Spleen (tissue), 7 donors: ENCODE results near the gene TTLL11.

Source experiments
- CTCF ChIP-seq, 11 experiments: fragments of 200-600 bp in 7 of 11; fragments of 450-650 bp in 4 of 11; sonication (generic) in 4 of 11; IDR thresholded peaks in 8 of 11; conservative IDR thresholded peaks in 3 of 11; 1 replicate in 7 of 11; 2 replicates in 4 of 11; pipeline versions ENCODE4 v1.4.0 to v1.8.0; 2016 to 2021; ENCODE audit warnings: antibody characterized with exemption in 11 of 11, inconsistent platforms in 4 of 11, mild to moderate bottlenecking in 1 of 11
- POLR2A ChIP-seq, 3 donors: fragments of 450-650 bp; IDR thresholded peaks; one replicate each; pipeline ENCODE4 v1.5.1; 2017; ENCODE audit warnings: antibody characterized with exemption in 3 of 3, mild to moderate bottlenecking in 1 of 3
- POLR2AphosphoS5 ChIP-seq, 3 donors: sonication (generic); formaldehyde crosslinking; IDR thresholded peaks; one replicate each; pipeline ENCODE4 v1.5.1; 2017; ENCODE audit warnings: antibody characterized with exemption in 3 of 3
- donor health status: DM: no; HTN: no; CAD: no; lungs with moderate emphysema.
- donor health status: DM: no; HTN: no; CAD: no.
- donor health status: DM: no; HTN: no; CAD: no.

- no peak for TF ChIP-seq CTCF (IDR thresholded peaks at IDR 0.05 in 8 of 11, conservative IDR thresholded peaks at IDR 0.05 in 3 of 11)
- no peak for TF ChIP-seq POLR2AphosphoS5 (IDR thresholded peaks at IDR 0.05)
- TF ChIP-seq POLR2A (IDR thresholded peaks at IDR 0.05) = no peak
Observed at GRCh38 chr9:122036408-122036807, 56.7 kb downstream of the TTLL11 start.
